Endothelial cell of umbilical vein (primary cell): ENCODE measurements around the gene ZNF618. TPM values are rescaled to one million over a fixed set of nuclear protein-coding genes. Genes with fewer than 3 reads are reported as not detected.

Experiments used
- BruUV-seq: library from RNA; stranded (reverse); fragments of 400-500 nt; replicated peaks from 2 replicates; lab custom pipeline; 2021; lab: Mats Ljungman, UMichigan
- CTCF ChIA-PET: fragments of 300-600, 350-600 bp; sonication (Branson Sonifier 250); formaldehyde crosslinking; loops from one replicate; lab custom pipeline; 2021; ENCODE audit warnings: antibody characterized with exemption, inconsistent platforms; lab: Charles Lee
- POLR2A ChIA-PET: fragments of 300-600, 350-600 bp; sonication (Branson Sonifier 250); formaldehyde crosslinking; loops from one replicate; lab custom pipeline; 2021; ENCODE audit warnings: antibody characterized with exemption, inconsistent platforms; lab: Charles Lee
- DNase-seq: peaks from one replicate; pipeline ENCODE4 v3.0.0-alpha.2; 2011; ENCODE audit warnings: low read depth, low spot score
- FAIRE-seq: peaks from 2 replicates; lab custom pipeline; 2011; peaks lifted over from hg19 to GRCh38; lab: Jason Lieb, UNC
- H2AFZ ChIP-seq: 2 replicates; pipeline ENCODE4 v1.6.0; 2012; ENCODE audit warnings: low read depth, low read length, control low read depth, inconsistent platforms
- H3K27ac ChIP-seq: 2 replicates; pipeline ENCODE4 v1.5.1; 2011; ENCODE audit warnings: low read depth, mild to moderate bottlenecking, control low read depth, low read length, moderate library complexity; ENCODE audit not compliant: insufficient read depth
- H3K27me3 ChIP-seq, 2 experiments: 2 replicates each; pipeline versions ENCODE4 v1.6.0 to v1.6.1; 2011; ENCODE audit warnings: low read length in 2 of 2, mixed read lengths in 1 of 2; ENCODE audit not compliant: control insufficient read depth in 2 of 2, insufficient read depth in 2 of 2
- H3K36me3 ChIP-seq, 2 experiments: 2 replicates in 1 of 2; 3 replicates in 1 of 2; pipeline ENCODE4 v1.5.1; 2011; ENCODE audit warnings: low read length in 2 of 2, mild to moderate bottlenecking in 1 of 2, moderate library complexity in 1 of 2; ENCODE audit not compliant: control insufficient read depth in 2 of 2, insufficient read depth in 2 of 2; ENCODE audit errors: extremely low read depth in 1 of 2
- H3K4me1 ChIP-seq: 3 replicates; pipeline ENCODE4 v1.5.1; 2011; ENCODE audit warnings: mild to moderate bottlenecking, low read length; ENCODE audit not compliant: control insufficient read depth, insufficient read depth; ENCODE audit errors: extremely low read depth
- H3K4me2 ChIP-seq: 2 replicates; pipeline ENCODE4 v1.6.1; 2011; ENCODE audit warnings: low read length, control low read depth, mixed read lengths; ENCODE audit not compliant: insufficient read depth
- H3K4me3 ChIP-seq, 3 experiments: fragments of 200-600 bp in 1 of 3; sonication (generic), shearing (Covaris generic) in 1 of 3; replicated peaks in 1 of 3; 2 replicates each; pipeline ENCODE4 v1.5.1; 2011 to 2016; ENCODE audit warnings: control low read depth in 3 of 3, low read length in 3 of 3, mild to moderate bottlenecking in 2 of 3, inconsistent platforms in 1 of 3, low read depth in 1 of 3, moderate library complexity in 1 of 3; ENCODE audit not compliant: insufficient read depth in 1 of 3
- H3K79me2 ChIP-seq: 2 replicates; pipeline ENCODE4 v1.6.0; 2012; ENCODE audit warnings: low read length, inconsistent platforms; ENCODE audit not compliant: control insufficient read depth, insufficient read depth
- H3K9ac ChIP-seq: replicated peaks from 2 replicates; pipeline ENCODE3; 2011; ENCODE audit warnings: low read length, control low read depth; ENCODE audit not compliant: insufficient read depth; ENCODE audit errors: extremely low read depth
- H3K9me1 ChIP-seq: replicated peaks from 3 replicates; pipeline ENCODE4 v1.6.0; 2011; ENCODE audit warnings: mild to moderate bottlenecking, low read length; ENCODE audit not compliant: control insufficient read depth, insufficient read depth; ENCODE audit errors: extremely low read depth
- H3K9me3 ChIP-seq: replicated peaks from 2 replicates; pipeline ENCODE4 v1.5.1; 2012; ENCODE audit warnings: low read length, inconsistent platforms; ENCODE audit not compliant: control insufficient read depth, insufficient read depth
- H4K20me1 ChIP-seq: replicated peaks from 2 replicates; pipeline ENCODE3; 2011; ENCODE audit warnings: mild to moderate bottlenecking, low read length; ENCODE audit not compliant: control insufficient read depth, insufficient read depth; ENCODE audit errors: extremely low read depth
- EZH2 ChIP-seq: IDR thresholded peaks from 2 replicates; pipeline ENCODE4 v1.6.1; 2012; ENCODE audit warnings: borderline replicate concordance, low read depth, mild to moderate bottlenecking, moderate library complexity, low read length, inconsistent platforms; ENCODE audit not compliant: severe bottlenecking
- FOS ChIP-seq: IDR thresholded peaks from 2 replicates; pipeline ENCODE4 v1.6.1; 2011; ENCODE audit warnings: mild to moderate bottlenecking, low read length, moderate library complexity, borderline replicate concordance; ENCODE audit not compliant: insufficient read depth
- GATA2 ChIP-seq: IDR thresholded peaks from 2 replicates; pipeline ENCODE4 v1.7.0; 2011; ENCODE audit warnings: low read depth, mild to moderate bottlenecking, moderate library complexity, mixed read lengths, low read length; ENCODE audit not compliant: insufficient read length, insufficient read depth
- JUN ChIP-seq: IDR thresholded peaks from 2 replicates; pipeline ENCODE4 v1.6.1; 2011; ENCODE audit warnings: borderline replicate concordance, low read depth; ENCODE audit not compliant: insufficient read length, insufficient read depth
- MYC ChIP-seq: IDR thresholded peaks from one replicate; pipeline ENCODE4 v1.6.1; 2011; ENCODE audit warnings: mild to moderate bottlenecking, low read depth, low read length
- POLR2A ChIP-seq: IDR thresholded peaks from 2 replicates; pipeline ENCODE4 v1.6.1; 2012; ENCODE audit warnings: low read depth, mild to moderate bottlenecking, control low read depth, low read length
- POLR2AphosphoS5 ChIP-seq: IDR thresholded peaks from 2 replicates; pipeline ENCODE4 v1.6.1; 2012; ENCODE audit warnings: low read depth, mild to moderate bottlenecking, control low read depth, low read length, moderate library complexity; ENCODE audit not compliant: insufficient read depth
- dilution Hi-C: fragments of 300-500 bp; cut with MboI; formaldehyde crosslinking; loops from one replicate; pipeline ENCODE4 v1.15.0; 2019; ENCODE audit warnings: low sequenced_read_pairs; ENCODE audit not compliant: extremely low pct_ligation_motif_present
- intact Hi-C: fragments of 100-400 bp; cut with micrococcal nuclease; formaldehyde crosslinking; loops from one replicate; pipeline ENCODE4 v1.10.0; 2022
- polyA plus RNA-seq, 4 experiments: library from polyadenylated mRNA; depleted of rRNA in 3 of 4; stranded (reverse) in 3 of 4; unstranded in 1 of 4; fragments of >200 nt; gene quantifications; 2 replicates each; pipeline versions ENCODE4 v1.2.1 to v1.2.3, GENCODE V29; 2011 to 2012; ENCODE audit warnings: missing spikeins in 1 of 4
- total RNA-seq: library from RNA; stranded (reverse); gene quantifications from 2 replicates; pipeline ENCODE4 v1.2.3, GENCODE V29; 2021
- TF ChIP-seq, protein P1 (sequence below), 2 donors: IDR thresholded peaks; 1 replicate in 1 of 2; 2 replicates in 1 of 2; pipeline ENCODE4 v1.5.1; 2011; ENCODE audit warnings: low read length in 2 of 2, mild to moderate bottlenecking in 2 of 2, moderate library complexity in 2 of 2, control low read depth in 1 of 2, inconsistent platforms in 1 of 2, low read depth in 1 of 2; ENCODE audit not compliant: insufficient read depth in 1 of 2; ENCODE audit errors: extremely low read depth in 1 of 2
- TF ChIP-seq, protein P2 (sequence below): IDR thresholded peaks from 2 replicates; pipeline ENCODE4 v1.6.1; 2011; ENCODE audit not compliant: insufficient read depth, insufficient read length

ZNF618 gene
- total and polyA plus RNA-seq, 2 donors (not counting 3 experiments of a cell fraction or from before 2014, with no cell fraction given): 22.6 to 80.3 TPM

DNA sequence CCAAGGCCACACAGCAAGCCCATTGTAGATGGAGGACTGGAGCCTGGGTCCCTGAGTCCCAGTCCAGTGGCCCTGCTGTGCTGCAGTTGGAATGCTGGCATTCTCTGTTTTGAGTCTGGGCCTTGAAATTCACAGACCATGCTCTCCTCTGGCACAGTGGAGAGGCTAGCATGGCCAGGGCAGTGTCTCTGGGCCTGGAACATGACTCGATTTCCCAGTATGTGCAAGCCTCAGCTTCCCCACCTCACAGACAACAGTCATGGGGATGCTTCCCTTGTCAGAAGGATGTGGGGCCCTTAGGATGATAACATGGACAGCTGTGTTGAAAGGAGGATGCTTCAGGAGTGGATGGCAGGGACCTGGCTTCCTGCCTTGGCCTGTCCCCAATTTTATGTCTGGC lies 110.8 kb downstream of the ZNF618 start:
- CTCF ChIA-PET: no interaction called here
- Histone ChIP-seq H3K9me3 (no peaks in the 10 kb centered on the region), H3K9ac (no peak overlapping the region), H3K4me3 (no peak overlapping the region), H3K9me1 (no peaks in the 10 kb centered on the region), H3K27ac (no peak overlapping the region), H3K4me2 (no peak overlapping the region), H4K20me1 (no peaks in the 10 kb centered on the region), H2AFZ (no peak overlapping the region), H3K27me3 (no peaks in the 10 kb centered on the region), H3K4me1 (peaks cover 22% of the 10 kb centered on the region), H3K79me2 (peaks cover 38% of the 10 kb centered on the region), H3K36me3 (peaks cover 0 to 36% of the 10 kb centered on the region in 2 experiments)
- TF ChIP-seq GATA2 (no peak), MYC (no peak), JUN (no peak), POLR2A (no peak), FOS (no peak), EZH2 (no peak), POLR2AphosphoS5 (no peak)
- TF ChIP-seq, protein P1, sequence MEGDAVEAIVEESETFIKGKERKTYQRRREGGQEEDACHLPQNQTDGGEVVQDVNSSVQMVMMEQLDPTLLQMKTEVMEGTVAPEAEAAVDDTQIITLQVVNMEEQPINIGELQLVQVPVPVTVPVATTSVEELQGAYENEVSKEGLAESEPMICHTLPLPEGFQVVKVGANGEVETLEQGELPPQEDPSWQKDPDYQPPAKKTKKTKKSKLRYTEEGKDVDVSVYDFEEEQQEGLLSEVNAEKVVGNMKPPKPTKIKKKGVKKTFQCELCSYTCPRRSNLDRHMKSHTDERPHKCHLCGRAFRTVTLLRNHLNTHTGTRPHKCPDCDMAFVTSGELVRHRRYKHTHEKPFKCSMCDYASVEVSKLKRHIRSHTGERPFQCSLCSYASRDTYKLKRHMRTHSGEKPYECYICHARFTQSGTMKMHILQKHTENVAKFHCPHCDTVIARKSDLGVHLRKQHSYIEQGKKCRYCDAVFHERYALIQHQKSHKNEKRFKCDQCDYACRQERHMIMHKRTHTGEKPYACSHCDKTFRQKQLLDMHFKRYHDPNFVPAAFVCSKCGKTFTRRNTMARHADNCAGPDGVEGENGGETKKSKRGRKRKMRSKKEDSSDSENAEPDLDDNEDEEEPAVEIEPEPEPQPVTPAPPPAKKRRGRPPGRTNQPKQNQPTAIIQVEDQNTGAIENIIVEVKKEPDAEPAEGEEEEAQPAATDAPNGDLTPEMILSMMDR (IDR thresholded peaks at IDR 0.05; ENCODE audit: extremely low read depth in 1 of 2, insufficient read depth in 1 of 2, low read depth in 1 of 2, low read length in 2 of 2): no peak
- TF ChIP-seq, protein P2, sequence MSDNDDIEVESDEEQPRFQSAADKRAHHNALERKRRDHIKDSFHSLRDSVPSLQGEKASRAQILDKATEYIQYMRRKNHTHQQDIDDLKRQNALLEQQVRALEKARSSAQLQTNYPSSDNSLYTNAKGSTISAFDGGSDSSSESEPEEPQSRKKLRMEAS: no peak
- FAIRE-seq (no peak), DNase-seq (no peak)
- no TSS peak for BruUV-seq
- dilution Hi-C loops (no loop called here), intact Hi-C loops (no loop called here)
- POLR2A ChIA-PET: no interaction called here
